NCI-H1436 treated with DMSO at 0.1 percent for 48 hours (cell line): ENCODE data around the gene RNU1-1.
"Not testable (repeated sequence)": the region's sequence is repeated elsewhere in the genome, so short reads cannot be mapped to it uniquely, and the experiment has no call there.

Experiments used
- DNase-seq: peaks from one replicate; lab custom pipeline; 2025; lab: John Stamatoyannopoulos, UW

Gene RNU1-1

GRCh38 chr1:16493731-16494130 lies 20.4 kb downstream of the RNU1-1 start:
- DNase-seq: not testable (repeated sequence)

- DNase-seq: peak; percentile 5
These were observed 21.1 kb downstream of the RNU1-1 start for GRCh38 chr1:16492937-16493336.

GRCh38 chr1:16491056-16491675 lies 22.9 kb downstream of the RNU1-1 start:
- no peak for DNase-seq

GRCh38 chr1:16489195-16489880 lies 24.7 kb downstream of the RNU1-1 start:
- not testable (repeated sequence) for DNase-seq

GRCh38 chr1:16487011-16487410 lies 27.1 kb downstream of the RNU1-1 start:
- not testable (repeated sequence) for DNase-seq

- DNase-seq: not testable (repeated sequence)
These were observed 27.8 kb downstream of the RNU1-1 start for GRCh38 chr1:16486316-16486715.

- no peak for DNase-seq
These were observed 29.2 kb downstream of the RNU1-1 start for GRCh38 chr1:16484931-16485330.

GRCh38 chr1:16484501-16484835 lies 29.6 kb downstream of the RNU1-1 start:
- DNase-seq: no peak

GRCh38 chr1:16483639-16484500 lies 30.2 kb downstream of the RNU1-1 start:
- DNase-seq: not testable (repeated sequence)

- not testable (repeated sequence) for DNase-seq
These were observed 30.9 kb downstream of the RNU1-1 start for GRCh38 chr1:16483146-16483545.

GRCh38 chr1:16478091-16478490 lies 36.0 kb downstream of the RNU1-1 start:
- no peak for DNase-seq

- not testable (repeated sequence) for DNase-seq
These were observed 38.0 kb downstream of the RNU1-1 start for GRCh38 chr1:16475771-16476770.

- DNase-seq: not testable (repeated sequence)
These were observed 39.2 kb downstream of the RNU1-1 start for GRCh38 chr1:16474891-16475290.

GRCh38 chr1:16474166-16474800 lies 39.8 kb downstream of the RNU1-1 start:
- DNase-seq: no peak

- DNase-seq: no peak
These were observed 45.5 kb downstream of the RNU1-1 start for GRCh38 chr1:16468558-16468957.

GRCh38 chr1:16464917-16465625 lies 49.0 kb downstream of the RNU1-1 start:
- no peak for DNase-seq
